Activated CD8-positive, alpha-beta memory T cell treated with anti-CD3 and anti-CD28 coated beads for 4 hours (primary cell): Measurements from ENCODE around the gene ZNF23.
A peak's percentile ranks its signal among the peaks of the same experiment; 100 is the strongest.

ENCODE experiments used
- DNase-seq, 2 donors: peaks; one replicate each; pipeline ENCODE4 v3.0.0-alpha.2; 2020; ENCODE audit warnings: low read depth in 2 of 2

ZNF23 gene

GRCh38 chr16:71426880-71427615, 35.0 kb downstream of the ZNF23 start:
- no peak for DNase-seq

- no peak for DNase-seq
Measured at GRCh38 chr16:71426069-71426879, 35.8 kb downstream of the ZNF23 start.

- no peak for DNase-seq
Measured at GRCh38 chr16:71425746-71426068, 36.3 kb downstream of the ZNF23 start.

GRCh38 chr16:71424626-71425025, 37.4 kb downstream of the ZNF23 start:
- DNase-seq: no peak

GRCh38 chr16:71423865-71424264, 38.2 kb downstream of the ZNF23 start:
- DNase-seq: no peak

GRCh38 chr16:71423016-71423415, 39.0 kb downstream of the ZNF23 start:
- no peak for DNase-seq

- DNase-seq: no peak
Measured at GRCh38 chr16:71421911-71422310, 40.1 kb downstream of the ZNF23 start.

- no peak for DNase-seq
Measured at GRCh38 chr16:71414038-71414437, 48.0 kb downstream of the ZNF23 start.

GRCh38 chr16:71413341-71413740, 48.7 kb downstream of the ZNF23 start:
- no peak for DNase-seq

- peak; percentile 38 to 45 for DNase-seq
Measured at GRCh38 chr16:71412270-71413160, 49.5 kb downstream of the ZNF23 start.

GRCh38 chr16:71410146-71410545, 51.9 kb downstream of the ZNF23 start:
- DNase-seq: no peak

- DNase-seq: no peak
Measured at GRCh38 chr16:71409011-71409775, 52.9 kb downstream of the ZNF23 start.

GRCh38 chr16:71408536-71408935, 53.5 kb downstream of the ZNF23 start:
- no peak for DNase-seq

GRCh38 chr16:71407731-71408130, 54.3 kb downstream of the ZNF23 start:
- no peak for DNase-seq

GRCh38 chr16:71406724-71407123, 55.3 kb downstream of the ZNF23 start:
- no peak for DNase-seq

GRCh38 chr16:71406316-71406715, 55.7 kb downstream of the ZNF23 start:
- DNase-seq: no peak

GRCh38 chr16:71404364-71404763, 57.7 kb downstream of the ZNF23 start:
- no peak for DNase-seq

GRCh38 chr16:71402674-71403073, 59.4 kb downstream of the ZNF23 start:
- DNase-seq: no peak

- DNase-seq: no peak
Measured at GRCh38 chr16:71402007-71402406, 60.0 kb downstream of the ZNF23 start.

GRCh38 chr16:71399801-71400563, 62.1 kb downstream of the ZNF23 start:
- DNase-seq: no peak
